ENCODE results near the gene SPATA24.

The SPATA24 gene

GRCh38 chr5:139431706-139432105 lies 27.8 kb upstream of the SPATA24 start:
- TF ChIP-seq HDGF (IDR thresholded peaks at IDR 0.05; ENCODE audit: borderline replicate concordance), result no peak
- TF ChIP-seq BHLHE40 (IDR thresholded peaks at IDR 0.05; ENCODE audit: borderline replicate concordance), result no peak
- TF ChIP-seq FOXA1 (IDR thresholded peaks at IDR 0.05), result no peak
- TF ChIP-seq ZNF384 (IDR thresholded peaks at IDR 0.05), result no peak
- TF ChIP-seq SUZ12 (IDR thresholded peaks at IDR 0.05), result no peak
- no peak for TF ChIP-seq LEF1 (IDR thresholded peaks at IDR 0.05; ENCODE audit: borderline replicate concordance)
- TF ChIP-seq, protein P1, sequence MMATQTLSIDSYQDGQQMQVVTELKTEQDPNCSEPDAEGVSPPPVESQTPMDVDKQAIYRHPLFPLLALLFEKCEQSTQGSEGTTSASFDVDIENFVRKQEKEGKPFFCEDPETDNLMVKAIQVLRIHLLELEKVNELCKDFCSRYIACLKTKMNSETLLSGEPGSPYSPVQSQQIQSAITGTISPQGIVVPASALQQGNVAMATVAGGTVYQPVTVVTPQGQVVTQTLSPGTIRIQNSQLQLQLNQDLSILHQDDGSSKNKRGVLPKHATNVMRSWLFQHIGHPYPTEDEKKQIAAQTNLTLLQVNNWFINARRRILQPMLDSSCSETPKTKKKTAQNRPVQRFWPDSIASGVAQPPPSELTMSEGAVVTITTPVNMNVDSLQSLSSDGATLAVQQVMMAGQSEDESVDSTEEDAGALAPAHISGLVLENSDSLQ (IDR thresholded peaks at IDR 0.05), result no peak
- no peak for TF ChIP-seq TARDBP (IDR thresholded peaks at IDR 0.05)
- no peak for TF ChIP-seq FOXK2 (IDR thresholded peaks at IDR 0.05)
- no peak for TF ChIP-seq FOXM1 (IDR thresholded peaks at IDR 0.05; ENCODE audit: borderline replicate concordance)
- no peak for TF ChIP-seq SP1 (IDR thresholded peaks at IDR 0.05)
- DNase-seq (ENCODE audit: extremely low spot score), result no peak
- POLR2A ChIA-PET, result no interaction called here
- CTCF ChIA-PET, result no interaction called here

DNA sequence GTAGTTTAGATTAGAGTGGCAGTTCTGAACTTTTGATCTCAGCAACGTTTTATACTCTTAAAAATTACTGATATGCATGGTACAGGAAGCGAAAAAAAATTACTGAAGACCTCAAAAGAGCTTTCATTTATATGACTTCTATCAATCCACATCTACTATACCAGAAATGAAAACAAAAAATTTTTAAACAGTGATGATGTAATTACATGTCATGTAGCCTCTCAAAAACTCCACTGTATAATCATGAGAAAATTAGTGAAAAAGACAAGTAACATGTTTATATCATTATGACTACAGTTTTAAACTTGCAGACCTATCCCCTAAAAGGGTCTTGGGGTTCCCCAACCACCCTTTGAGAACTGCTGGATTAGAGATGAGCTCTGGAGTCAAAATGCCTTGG lies 26.1 kb upstream of the SPATA24 start:
- TF ChIP-seq L3MBTL2 (conservative IDR thresholded peaks at IDR 0.05), result no peak
- no peak for TF ChIP-seq BHLHE40 (IDR thresholded peaks at IDR 0.05; ENCODE audit: borderline replicate concordance)
- TF ChIP-seq FOXA1 (IDR thresholded peaks at IDR 0.05), result no peak
- no peak for TF ChIP-seq SUZ12 (IDR thresholded peaks at IDR 0.05)
- no peak for TF ChIP-seq FOXK2 (IDR thresholded peaks at IDR 0.05)
- CTCF ChIA-PET, result no interaction called here

GRCh38 chr5:139426203-139426885 lies 22.5 kb upstream of the SPATA24 start:
- DNase-seq (ENCODE audit: extremely low spot score), result no peak
- ChIA-PET CTCF (interaction anchor here (1.0 to 1.4 kb wide), 3 partner anchors 13 to 91 kb away, joined by 3 to 4 read pairs (median 3); partner anchors contain the start of gene DNAJC18), POLR2A (interaction anchor here (2.5 kb wide), 1 partner anchor 12 kb away, joined by 13 read pairs; the partner anchor contains the start of gene DNAJC18)
- TF ChIP-seq SUZ12 (IDR thresholded peaks at IDR 0.05) (no peak), NFRKB (IDR thresholded peaks at IDR 0.05) (no peak), FOXM1 (IDR thresholded peaks at IDR 0.05; ENCODE audit: borderline replicate concordance) (no peak), ELF4 (IDR thresholded peaks at IDR 0.05) (no peak), TARDBP (IDR thresholded peaks at IDR 0.05) (no peak), ZNF384 (IDR thresholded peaks at IDR 0.05) (no peak), LEF1 (IDR thresholded peaks at IDR 0.05; ENCODE audit: borderline replicate concordance) (no peak), FOXK2 (IDR thresholded peaks at IDR 0.05) (no peak), SP1 (IDR thresholded peaks at IDR 0.05) (no peak), L3MBTL2 (conservative IDR thresholded peaks at IDR 0.05) (no peak), HDGF (IDR thresholded peaks at IDR 0.05; ENCODE audit: borderline replicate concordance) (no peak)
- TF ChIP-seq, protein P1 (IDR thresholded peaks at IDR 0.05), result no peak

More for the DNA sequence above, 26.1 kb upstream of the SPATA24 start:
- no peak for DNase-seq (ENCODE audit: extremely low spot score)
- POLR2A ChIA-PET, result interaction anchor here (1.3 kb wide), 1 partner anchor 9 kb away, joined by 5 read pairs; the partner anchor contains the start of gene DNAJC18

DNA sequence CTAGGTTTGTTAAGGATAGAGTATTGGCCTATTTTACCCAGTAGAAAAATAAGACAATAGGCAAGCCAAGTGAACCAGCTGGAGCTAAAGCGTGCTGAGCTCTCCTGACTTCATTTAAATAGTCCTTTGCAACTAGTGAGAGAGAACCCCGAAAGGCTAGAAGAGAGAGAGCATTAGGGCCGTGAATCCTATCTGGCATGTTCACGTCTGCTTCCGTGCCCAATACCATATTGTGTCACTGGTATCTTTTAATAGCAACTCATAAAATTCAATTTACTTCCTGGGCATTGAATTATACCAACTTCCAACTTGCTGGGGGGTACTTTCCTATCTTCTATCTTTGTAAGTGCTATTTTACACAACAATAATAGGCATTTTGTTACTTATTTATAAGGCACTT lies 21.6 kb upstream of the SPATA24 start:
- DNase-seq (ENCODE audit: extremely low spot score), result no peak
- ChIA-PET CTCF (interaction anchor here (1.0 to 1.4 kb wide), 3 partner anchors 14 to 92 kb away, joined by 3 to 4 read pairs (median 3); partner anchors contain the start of gene DNAJC18), POLR2A (interaction anchor here (2.5 kb wide), 1 partner anchor 13 kb away, joined by 13 read pairs; the partner anchor contains the start of gene DNAJC18)
- TF ChIP-seq, protein P1 (IDR thresholded peaks at IDR 0.05), result no peak
- TF ChIP-seq ARNT (IDR thresholded peaks at IDR 0.05), result no peak
- no peak for TF ChIP-seq HDGF (IDR thresholded peaks at IDR 0.05; ENCODE audit: borderline replicate concordance)
- TF ChIP-seq SP1 (IDR thresholded peaks at IDR 0.05), result no peak
- no peak for TF ChIP-seq BHLHE40 (IDR thresholded peaks at IDR 0.05; ENCODE audit: borderline replicate concordance)

DNA sequence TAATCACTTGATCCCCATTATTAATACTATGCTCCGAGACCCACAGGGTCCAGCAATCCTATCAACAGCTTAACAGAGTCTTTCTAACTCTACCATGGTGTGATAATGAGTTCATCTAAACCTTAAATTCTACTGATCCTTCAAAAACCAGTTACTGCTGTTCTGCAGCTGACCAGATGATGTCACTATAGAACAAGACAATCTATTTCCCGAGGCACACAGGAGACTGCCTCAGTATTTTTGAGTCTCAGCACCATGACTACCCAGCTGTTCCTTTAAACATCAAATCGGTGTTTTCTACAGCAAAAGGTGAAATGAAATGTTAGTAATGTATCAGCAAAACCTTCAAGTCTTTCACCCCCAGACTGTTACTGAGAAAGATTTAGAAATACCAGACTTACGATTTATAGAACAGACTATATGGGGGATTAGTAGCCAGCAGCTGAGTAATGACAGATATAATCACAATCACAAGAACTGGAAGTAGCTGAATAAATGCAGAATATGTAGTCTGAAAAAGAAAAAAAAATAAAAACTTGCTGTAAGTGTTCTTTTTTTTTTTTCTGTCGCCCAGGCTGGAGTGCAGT lies 18.5 kb upstream of the SPATA24 start:
- TF ChIP-seq, protein P1 (IDR thresholded peaks at IDR 0.05), result no peak
- TF ChIP-seq ZNF384 (IDR thresholded peaks at IDR 0.05) (no peak), FOXA1 (IDR thresholded peaks at IDR 0.05) (no peak), NFRKB (IDR thresholded peaks at IDR 0.05) (no peak), CTBP1 (IDR thresholded peaks at IDR 0.05; ENCODE audit: borderline replicate concordance) (no peak), BHLHE40 (IDR thresholded peaks at IDR 0.05; ENCODE audit: borderline replicate concordance) (no peak), LEF1 (IDR thresholded peaks at IDR 0.05; ENCODE audit: borderline replicate concordance) (no peak), ARNT (IDR thresholded peaks at IDR 0.05) (no peak), SUZ12 (IDR thresholded peaks at IDR 0.05) (no peak), ELF4 (IDR thresholded peaks at IDR 0.05) (no peak), HDGF (IDR thresholded peaks at IDR 0.05; ENCODE audit: borderline replicate concordance) (no peak), FOXM1 (IDR thresholded peaks at IDR 0.05; ENCODE audit: borderline replicate concordance) (no peak), FOXK2 (IDR thresholded peaks at IDR 0.05) (no peak), L3MBTL2 (conservative IDR thresholded peaks at IDR 0.05) (no peak), TARDBP (IDR thresholded peaks at IDR 0.05) (no peak), SP1 (IDR thresholded peaks at IDR 0.05) (no peak)
- POLR2A ChIA-PET, result interaction anchor here (1.0 to 1.7 kb wide), 5 partner anchors 17 to 139 kb away, joined by 3 to 8 read pairs (median 5); partner anchors contain the start of genes DNAJC18 and UBE2D2
- peak; percentile 79 for DNase-seq (ENCODE audit: extremely low spot score)
- CTCF ChIA-PET, result interaction anchor here (0.6 to 6.6 kb wide), 11 partner anchors 11 to 1091 kb away, joined by 3 to 71 read pairs (median 4); partner anchors contain the start of gene CDC25C
